Muscle of leg (tissue), 16 donors: ENCODE measurements around the gene ZNF679. TPM values are rescaled to one million over a fixed set of nuclear protein-coding genes. Genes with fewer than 3 reads are reported as not detected.
"Not testable (repeated sequence)": the region's sequence is repeated elsewhere in the genome, so short reads cannot be mapped to it uniquely, and the experiment has no call there.

ENCODE experiments used
- DNase-seq: peaks from one replicate; pipeline ENCODE4 v3.0.0; 2013
- H3K27ac ChIP-seq: one replicate; pipeline ENCODE4 v1.5.1; 2013; ENCODE audit warnings: mild to moderate bottlenecking, low read length, control low read depth
- H3K27me3 ChIP-seq: one replicate; pipeline ENCODE4 v1.6.1; 2013; ENCODE audit warnings: low read length; ENCODE audit not compliant: control insufficient read depth, insufficient read depth
- H3K36me3 ChIP-seq: one replicate; pipeline ENCODE4 v1.6.1; 2013; ENCODE audit warnings: low read length; ENCODE audit not compliant: control insufficient read depth, insufficient read depth
- H3K4me1 ChIP-seq: one replicate; pipeline ENCODE4 v1.6.1; 2013; ENCODE audit warnings: low read length; ENCODE audit not compliant: control insufficient read depth, insufficient read depth
- H3K4me3 ChIP-seq: one replicate; pipeline ENCODE4 v1.5.1; 2013; ENCODE audit warnings: low read length, control low read depth
- H3K9me3 ChIP-seq: replicated peaks from 2 replicates; pipeline ENCODE4 v1.6.1; 2013; ENCODE audit warnings: low read depth, low read length; ENCODE audit not compliant: control insufficient read depth
- WGBS: methylation state at CpG from one replicate; pipeline ENCODE4 v1.1.5; 2013; ENCODE audit warnings: missing lambda C conversion rate; ENCODE audit not compliant: insufficient coverage; 5-methylcytosine and 5-hydroxymethylcytosine counted together
- long read RNA-seq, 11 donors: transcript quantifications; one replicate each; lab custom pipeline, GENCODE V29; 2026
- polyA plus RNA-seq, 8 donors: library from polyadenylated mRNA; unstranded; fragments of 120-200 nt; gene quantifications; one replicate each; pipeline versions ENCODE4 v1.2.1 to v1.2.3, GENCODE V29; 2013; ENCODE audit warnings: inconsistent platforms in 1 of 8, low replicate concordance in 1 of 8; ENCODE audit not compliant: insufficient read length in 8 of 8, insufficient read depth in 1 of 8
- total RNA-seq: library from RNA; stranded (reverse); fragments of 120-200 nt; gene quantifications from one replicate; pipeline ENCODE4 v1.2.4, GENCODE V29; 2013

The ZNF679 gene
- not detected for total RNA-seq
- under 1 TPM in 1 of 8 donors, not detected in 7; 0.10 TPM for polyA plus RNA-seq
- long read RNA-seq, donor 1: 0 reads
- long read RNA-seq, donor 2: 0 reads
- long read RNA-seq, donor 3: 0 reads
- long read RNA-seq, donor 4: 0 reads
- long read RNA-seq, donor 5: 0 reads
- long read RNA-seq, donor 6: 0 reads
- long read RNA-seq, donor 7: 0 reads
- long read RNA-seq, donor 8: 0 reads
- long read RNA-seq, donor 9: 0 reads
- long read RNA-seq, donor 10: 0 reads
- long read RNA-seq, donor 11: 0 reads

DNA sequence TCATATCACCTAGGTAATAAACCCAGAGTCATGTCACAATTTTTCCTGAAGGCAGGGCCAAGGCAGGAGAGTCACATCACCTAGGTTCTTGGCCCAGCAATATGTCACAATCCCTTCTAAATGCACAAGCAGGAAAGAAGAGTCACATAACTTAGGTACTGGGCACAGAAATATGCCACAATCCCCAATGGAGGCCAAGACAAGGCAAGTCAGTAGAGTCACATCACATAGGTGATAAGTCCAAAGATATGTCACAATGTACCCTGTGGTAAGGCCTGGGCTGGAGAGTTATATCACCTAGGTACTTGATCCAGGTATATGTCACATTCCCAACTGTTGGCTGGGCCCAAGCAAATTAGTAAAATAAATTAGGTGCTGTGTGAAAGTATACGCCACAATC lies at the start of gene ZNF679:
Gene ZNF679, plus strand, starts transcription at position 301 of the 400 bp plus-strand sequence. CDS start 20,644 bp downstream, outside the sequence.
- peaks cover 46% of the 10 kb centered on the region for H3K9me3 ChIP-seq
- 80% methylated on average over 1 of the region's 1 CpG for WGBS
- not testable (repeated sequence) for H3K36me3 ChIP-seq

GRCh38 chr7:64180989-64181388 lies 47.3 kb upstream of the ZNF679 start:
- DNase-seq: no peak
- no peaks in the 10 kb centered on the region for H3K36me3 ChIP-seq
- no peak overlapping the region for H3K4me3 ChIP-seq
- H3K27me3 ChIP-seq: no peaks in the 10 kb centered on the region
- H3K27ac ChIP-seq: no peak overlapping the region
- peaks cover 36% of the 10 kb centered on the region for H3K9me3 ChIP-seq
- no peaks in the 10 kb centered on the region for H3K4me1 ChIP-seq
- 47% methylated on average over 4 of the region's 4 CpGs for WGBS

More for the DNA sequence above, at the start of gene ZNF679:
- DNase-seq, H3K4me1 ChIP-seq, H3K27ac ChIP-seq, H3K27me3 ChIP-seq, H3K4me3 ChIP-seq: not testable (repeated sequence)

DNA sequence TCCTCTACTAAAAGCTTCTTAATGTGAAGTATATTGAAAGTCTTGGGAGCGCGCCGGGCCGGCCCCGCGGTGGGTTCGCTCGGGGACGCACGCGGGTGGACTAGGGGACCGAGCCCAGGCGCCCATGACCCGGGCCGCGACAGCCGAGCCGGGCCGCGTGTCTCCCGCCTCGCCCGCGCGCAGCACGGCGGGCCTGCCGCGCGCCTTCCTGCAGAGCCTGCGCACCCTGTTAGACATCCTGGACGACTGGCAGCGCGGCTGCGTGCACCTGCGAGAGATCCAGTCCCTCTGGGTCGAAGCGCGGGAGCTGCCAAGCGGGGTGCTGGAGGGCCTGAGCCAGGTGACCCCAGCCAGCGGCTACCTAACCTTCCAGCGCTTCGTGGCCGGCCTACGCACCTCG lies 46.7 kb upstream of the ZNF679 start:
- Histone ChIP-seq H3K4me3 (no peak overlapping the region), H3K27me3 (no peaks in the 10 kb centered on the region), H3K4me1 (no peaks in the 10 kb centered on the region), H3K9me3 (peaks cover 36% of the 10 kb centered on the region), H3K36me3 (no peaks in the 10 kb centered on the region), H3K27ac (no peak overlapping the region)
- no peak for DNase-seq
- WGBS: 37% methylated on average over 46 of the region's 46 CpGs

DNA sequence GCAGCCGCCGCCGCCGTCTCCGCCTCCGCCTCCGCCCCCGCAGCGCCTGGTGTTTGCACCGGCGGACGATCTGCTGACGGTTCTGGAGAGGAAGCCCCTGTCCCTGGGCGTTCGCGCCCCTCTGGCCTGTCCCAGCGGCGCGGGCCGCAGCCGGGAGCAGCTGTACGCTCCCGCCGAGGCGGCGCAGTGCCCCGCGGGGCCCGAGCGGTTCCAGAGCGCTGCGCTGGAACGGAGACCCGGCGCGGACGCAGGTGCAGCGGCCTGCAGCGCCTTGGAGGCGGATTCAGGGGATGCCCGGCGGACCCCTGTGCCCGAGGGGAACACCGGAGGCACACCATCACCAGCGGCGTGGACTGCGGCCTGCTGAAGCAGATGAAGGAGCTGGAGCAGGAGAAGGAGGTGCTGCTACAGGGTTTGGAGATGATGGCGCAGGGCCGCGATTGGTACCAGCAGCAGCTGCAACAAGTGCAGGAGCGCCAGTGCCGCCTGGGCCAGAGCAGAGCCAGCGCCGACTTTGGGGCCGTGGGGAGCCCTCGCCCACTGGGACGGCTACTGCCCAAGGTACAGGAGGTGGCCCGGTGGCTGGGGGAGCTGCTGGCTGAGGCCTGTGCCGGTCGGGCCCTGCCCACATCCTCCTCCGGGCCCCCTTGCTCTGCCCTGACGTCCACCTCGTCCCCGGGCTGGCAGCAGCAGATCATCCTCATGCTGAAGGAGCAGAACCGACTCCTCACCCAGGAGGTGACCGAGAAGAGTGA lies 46.1 kb upstream of the ZNF679 start:
- Histone ChIP-seq H3K27ac (no peak overlapping the region), H3K4me1 (no peaks in the 10 kb centered on the region), H3K9me3 (peaks cover 36% of the 10 kb centered on the region), H3K27me3 (no peaks in the 10 kb centered on the region), H3K4me3 (no peak overlapping the region), H3K36me3 (no peaks in the 10 kb centered on the region)
- WGBS: 35% methylated on average over 66 of the region's 66 CpGs
- no peak for DNase-seq

DNA sequence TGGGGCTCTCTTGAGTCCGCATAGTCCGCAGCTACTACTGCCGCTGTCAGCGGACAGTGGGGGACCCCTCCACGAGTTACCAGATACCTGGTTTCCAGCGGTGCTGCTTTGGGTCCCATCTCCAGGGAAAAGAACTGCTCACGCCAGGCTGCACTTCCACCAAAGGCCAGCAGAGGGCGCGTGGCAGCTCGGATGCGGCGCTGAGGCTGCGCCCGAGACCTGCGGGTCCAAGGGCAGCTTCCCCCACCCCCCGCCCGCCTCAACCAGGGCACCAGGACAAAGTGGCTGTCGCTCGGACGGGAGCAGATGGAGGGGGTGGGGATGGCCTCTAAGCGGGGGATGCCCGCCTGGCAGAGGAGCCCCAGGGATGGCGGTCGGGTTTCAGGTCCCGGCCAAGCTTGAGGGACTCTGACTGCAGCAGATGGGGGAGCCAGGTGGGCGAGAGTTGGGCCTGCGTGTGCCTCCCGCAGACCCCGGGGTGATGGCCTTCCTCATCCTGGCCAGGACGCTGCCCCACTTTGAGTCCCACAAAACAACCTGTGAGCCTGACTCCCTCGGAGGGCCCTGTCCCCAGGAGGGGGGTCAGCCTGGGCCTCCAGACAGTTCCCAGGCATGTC lies 45.0 kb upstream of the ZNF679 start:
- no peak for DNase-seq
- no peaks in the 10 kb centered on the region for H3K4me1 ChIP-seq
- no peak overlapping the region for H3K4me3 ChIP-seq
- no peak overlapping the region for H3K27ac ChIP-seq
- peaks cover 41% of the 10 kb centered on the region for H3K9me3 ChIP-seq
- no peaks in the 10 kb centered on the region for H3K27me3 ChIP-seq
- 34% methylated on average over 21 of the region's 31 CpGs for WGBS
- no peaks in the 10 kb centered on the region for H3K36me3 ChIP-seq

DNA sequence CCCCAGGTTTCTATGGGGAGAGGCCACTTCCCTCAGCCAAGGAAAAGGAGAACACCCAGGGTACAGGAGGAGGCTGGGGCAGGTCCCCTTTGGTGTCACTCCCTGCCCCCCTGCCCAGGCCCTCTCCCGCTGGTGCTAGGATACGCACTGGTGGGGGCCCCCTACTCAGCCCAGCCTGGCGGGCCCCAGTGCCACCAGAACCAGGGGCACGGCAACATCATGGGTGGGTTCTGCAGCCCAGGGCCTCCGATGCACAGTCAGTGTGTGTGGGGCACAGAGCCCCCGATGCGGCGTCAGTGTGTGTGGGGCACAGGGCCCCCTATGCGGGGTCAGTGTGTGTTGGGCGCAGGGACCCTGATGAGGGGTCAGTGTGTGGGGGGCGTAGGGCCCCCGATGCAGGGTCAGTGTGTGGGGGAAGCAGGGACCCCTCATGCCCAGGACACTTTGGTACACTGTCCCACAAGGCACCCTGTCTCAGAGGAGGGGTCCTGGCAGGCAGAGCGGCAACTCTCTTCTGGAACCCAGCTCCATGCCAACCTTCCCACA lies 44.4 kb upstream of the ZNF679 start:
- no peak overlapping the region for H3K27ac ChIP-seq
- no peaks in the 10 kb centered on the region for H3K4me1 ChIP-seq
- peaks cover 41% of the 10 kb centered on the region for H3K9me3 ChIP-seq
- H3K36me3 ChIP-seq: no peaks in the 10 kb centered on the region
- no peak overlapping the region for H3K4me3 ChIP-seq
- DNase-seq: no peak
- 94% methylated on average over 11 of the region's 13 CpGs for WGBS
- H3K27me3 ChIP-seq: no peaks in the 10 kb centered on the region

DNA sequence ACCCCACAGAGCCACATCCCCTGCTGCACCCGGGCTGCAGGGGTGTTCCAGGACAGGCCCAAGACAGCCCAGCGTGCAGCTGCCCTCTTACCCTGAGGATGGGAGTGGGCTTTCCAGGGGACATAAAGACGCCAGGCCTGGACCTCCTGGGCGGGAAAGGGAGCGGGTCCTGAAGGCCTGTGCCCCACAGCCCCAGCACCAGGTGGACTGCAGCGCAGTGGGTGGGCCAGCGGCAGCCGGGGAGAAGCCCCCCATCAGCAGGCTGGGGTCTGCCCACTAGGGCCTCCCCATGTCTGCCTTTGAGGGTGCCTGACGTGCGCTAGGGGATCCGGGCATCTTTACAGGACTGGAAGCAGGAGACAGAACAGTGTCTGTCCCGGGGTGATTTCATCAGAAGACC lies 43.9 kb upstream of the ZNF679 start:
- Histone ChIP-seq H3K4me3 (no peak overlapping the region), H3K27me3 (no peaks in the 10 kb centered on the region), H3K4me1 (no peaks in the 10 kb centered on the region), H3K27ac (no peak overlapping the region), H3K9me3 (peaks cover 41% of the 10 kb centered on the region), H3K36me3 (no peaks in the 10 kb centered on the region)
- no peak for DNase-seq
- WGBS: 92% methylated on average over 11 of the region's 12 CpGs

- Histone ChIP-seq H3K9me3 (peaks cover 38% of the 10 kb centered on the region), H3K4me1 (no peaks in the 10 kb centered on the region), H3K27ac (no peak overlapping the region), H3K4me3 (no peak overlapping the region), H3K27me3 (no peaks in the 10 kb centered on the region), H3K36me3 (no peaks in the 10 kb centered on the region)
- WGBS: 83% methylated on average over 1 of the region's 3 CpGs
- DNase-seq: no peak
These were observed 40.9 kb upstream of the ZNF679 start for GRCh38 chr7:64187408-64187807.

GRCh38 chr7:64192148-64192704 lies 36.0 kb upstream of the ZNF679 start:
- Histone ChIP-seq H3K36me3 (no peaks in the 10 kb centered on the region), H3K4me1 (no peaks in the 10 kb centered on the region), H3K27ac (no peak overlapping the region), H3K4me3 (no peak overlapping the region), H3K9me3 (peaks cover 33% of the 10 kb centered on the region), H3K27me3 (no peaks in the 10 kb centered on the region)
- no peak for DNase-seq
- 87% methylated on average over 23 of the region's 24 CpGs for WGBS

- H3K36me3 ChIP-seq: no peaks in the 10 kb centered on the region
- H3K4me3 ChIP-seq: no peak overlapping the region
- no peak overlapping the region for H3K27ac ChIP-seq
- no peaks in the 10 kb centered on the region for H3K27me3 ChIP-seq
- WGBS: 70% methylated on average over 8 of the region's 8 CpGs
- H3K4me1 ChIP-seq: no peaks in the 10 kb centered on the region
- no peak for DNase-seq
- peaks cover 29% of the 10 kb centered on the region for H3K9me3 ChIP-seq
These were observed 35.5 kb upstream of the ZNF679 start for GRCh38 chr7:64192775-64193174.
